H1 (cell line): ENCODE results near the gene GDPD4. TPM values are rescaled to one million over a fixed set of nuclear protein-coding genes. Genes with fewer than 3 reads are reported as not detected.

ENCODE experiments used
- CTCF ChIA-PET: fragments of 300-600 bp; sonication (Branson Sonifier 250); formaldehyde crosslinking; loops from one replicate; lab custom pipeline; 2021; ENCODE audit not compliant: partially characterized antibody; lab: Charles Lee
- POLR2A ChIA-PET: fragments of 300-600 bp; sonication (Branson Sonifier 250); formaldehyde crosslinking; loops from one replicate; lab custom pipeline; 2021; ENCODE audit warnings: inconsistent platforms; ENCODE audit not compliant: partially characterized antibody; lab: Charles Lee
- DNase-seq, 2 experiments: peaks; one replicate each; pipeline versions ENCODE4 v3.0.0 to v3.0.0-alpha.2; 2010 to 2022; ENCODE audit warnings: low spot score in 2 of 2, low read depth in 1 of 2, mixed read lengths in 1 of 2
- FAIRE-seq: peaks from 2 replicates; lab custom pipeline; 2011; peaks lifted over from hg19 to GRCh38; lab: Jason Lieb, UNC
- H2AFZ ChIP-seq: 2 replicates; pipeline ENCODE4 v1.8.1; 2012; ENCODE audit warnings: low read length, inconsistent platforms
- H2AK5ac ChIP-seq: 2 replicates; pipeline ENCODE4 v1.6.1; 2013; ENCODE audit warnings: low read depth, low read length
- H2BK120ac ChIP-seq: replicated peaks from 2 replicates; pipeline ENCODE3; 2013; ENCODE audit warnings: low read depth, low read length, inconsistent platforms
- H2BK12ac ChIP-seq: 2 replicates; pipeline ENCODE4 v1.6.1; 2013; ENCODE audit warnings: low read depth, low read length
- H2BK15ac ChIP-seq: 2 replicates; pipeline ENCODE4 v1.6.1; 2013; ENCODE audit warnings: low read length
- H2BK20ac ChIP-seq: 2 replicates; pipeline ENCODE4 v1.6.1; 2013; ENCODE audit warnings: low read length
- H2BK5ac ChIP-seq: 2 replicates; pipeline ENCODE4 v1.6.1; 2013; ENCODE audit warnings: low read depth, low read length
- H3K14ac ChIP-seq: 2 replicates; pipeline ENCODE4 v1.6.1; 2013; ENCODE audit warnings: inconsistent platforms; ENCODE audit not compliant: insufficient read length
- H3K18ac ChIP-seq: 2 replicates; pipeline ENCODE4 v1.6.1; 2013; ENCODE audit warnings: low read length; ENCODE audit errors: extremely low read depth
- H3K23ac ChIP-seq: 2 replicates; pipeline ENCODE4 v1.6.1; 2013; ENCODE audit warnings: inconsistent platforms; ENCODE audit not compliant: insufficient read length
- H3K23me2 ChIP-seq: 2 replicates; pipeline ENCODE4 v1.6.1; 2013; ENCODE audit warnings: low read depth, low read length
- H3K27ac ChIP-seq: 2 replicates; pipeline ENCODE4 v1.6.1; 2011; ENCODE audit warnings: low read depth, low read length, inconsistent platforms
- H3K27me3 ChIP-seq, 4 experiments: replicated peaks in 1 of 4; 1 replicate in 1 of 4; 2 replicates in 3 of 4; pipeline versions ENCODE4 v1.6.1 to v1.8.1; 2011 to 2013; ENCODE audit warnings: low read length in 3 of 4, mild to moderate bottlenecking in 3 of 4, inconsistent platforms in 2 of 4, mixed read lengths in 2 of 4, moderate library complexity in 1 of 4; ENCODE audit not compliant: control insufficient read depth in 3 of 4, insufficient read depth in 3 of 4; ENCODE audit errors: extremely low read depth in 1 of 4
- H3K36me3 ChIP-seq, 4 experiments: 2 replicates each; pipeline versions ENCODE4 v1.6.1 to v1.8.1; 2011 to 2013; ENCODE audit warnings: mild to moderate bottlenecking in 4 of 4, low read length in 3 of 4, moderate library complexity in 2 of 4, control low read depth in 1 of 4, inconsistent platforms in 1 of 4; ENCODE audit not compliant: insufficient read depth in 4 of 4, control insufficient read depth in 2 of 4
- H3K4ac ChIP-seq: replicated peaks from 2 replicates; pipeline ENCODE3; 2013; ENCODE audit warnings: low read length, low read depth, mixed read lengths, inconsistent platforms; ENCODE audit not compliant: insufficient read length
- H3K4me1 ChIP-seq, 4 experiments: replicated peaks in 1 of 4; 1 replicate in 1 of 4; 2 replicates in 3 of 4; pipeline versions ENCODE4 v1.6.1 to v1.8.1; 2011 to 2013; ENCODE audit warnings: low read length in 3 of 4, inconsistent platforms in 2 of 4, mixed read lengths in 1 of 4; ENCODE audit not compliant: insufficient read depth in 4 of 4, control insufficient read depth in 3 of 4
- H3K4me2 ChIP-seq, 2 experiments: 2 replicates each; pipeline versions ENCODE4 v1.6.1 to v1.8.1; 2011 to 2013; ENCODE audit warnings: low read depth in 2 of 2, low read length in 2 of 2, control low read depth in 1 of 2, inconsistent platforms in 1 of 2, mild to moderate bottlenecking in 1 of 2; ENCODE audit not compliant: insufficient read depth in 1 of 2
- H3K4me3 ChIP-seq, 4 experiments: fragments of 200-600, 300-600 bp in 1 of 4; sonication (generic), shearing (Covaris generic), sonication (Bioruptor Twin) in 1 of 4; 2 replicates each; pipeline versions ENCODE4 v1.5.1 to v1.8.1; 2011 to 2016; ENCODE audit warnings: low read length in 4 of 4, low read depth in 3 of 4, control low read depth in 2 of 4, inconsistent platforms in 2 of 4, mild to moderate bottlenecking in 2 of 4, mixed read lengths in 1 of 4, moderate library complexity in 1 of 4; ENCODE audit not compliant: insufficient read depth in 2 of 4; ENCODE audit errors: extremely low read depth in 1 of 4
- H3K56ac ChIP-seq: replicated peaks from 2 replicates; pipeline ENCODE3; 2013; ENCODE audit warnings: low read depth, mild to moderate bottlenecking, mixed read lengths, low read length, inconsistent platforms; ENCODE audit not compliant: insufficient read length
- H3K79me1 ChIP-seq: 2 replicates; pipeline ENCODE4 v1.6.1; 2013; ENCODE audit warnings: low read depth, low read length, control low read depth
- H3K79me2 ChIP-seq, 2 experiments: 2 replicates each; pipeline versions ENCODE4 v1.6.1 to v1.8.1; 2012 to 2013; ENCODE audit warnings: low read length in 2 of 2, mild to moderate bottlenecking in 2 of 2, inconsistent platforms in 1 of 2; ENCODE audit not compliant: insufficient read depth in 2 of 2, control insufficient read depth in 1 of 2
- H3K9ac ChIP-seq, 4 experiments: replicated peaks in 1 of 4; 1 replicate in 1 of 4; 2 replicates in 3 of 4; pipeline versions ENCODE4 v1.6.1 to v1.8.1; 2011 to 2013; ENCODE audit warnings: low read depth in 3 of 4, low read length in 3 of 4, control low read depth in 2 of 4, mild to moderate bottlenecking in 2 of 4, moderate library complexity in 2 of 4, inconsistent platforms in 1 of 4; ENCODE audit errors: extremely low read depth in 1 of 4
- H3K9me3 ChIP-seq, 2 experiments: 2 replicates each; pipeline versions ENCODE4 v1.6.1 to v1.8.1; 2012 to 2013; ENCODE audit warnings: mild to moderate bottlenecking in 2 of 2, moderate library complexity in 2 of 2, control low read depth in 1 of 2, inconsistent platforms in 1 of 2, low read depth in 1 of 2, low read length in 1 of 2, mixed read lengths in 1 of 2; ENCODE audit not compliant: insufficient read depth in 2 of 2
- H4K20me1 ChIP-seq, 2 experiments: replicated peaks in 1 of 2; 2 replicates each; pipeline versions ENCODE3 to v1.8.1; 2011 to 2013; ENCODE audit warnings: inconsistent platforms in 2 of 2, low read length in 2 of 2, mild to moderate bottlenecking in 1 of 2; ENCODE audit not compliant: insufficient read depth in 2 of 2, control insufficient read depth in 1 of 2
- H4K5ac ChIP-seq: 2 replicates; pipeline ENCODE4 v1.6.1; 2013; ENCODE audit warnings: low read length, low read depth, mixed read lengths, inconsistent platforms; ENCODE audit not compliant: insufficient read length
- H4K8ac ChIP-seq: 2 replicates; pipeline ENCODE4 v1.8.0; 2013; ENCODE audit warnings: mild to moderate bottlenecking, moderate library complexity, low read length, inconsistent platforms; ENCODE audit not compliant: insufficient read depth; ENCODE audit errors: extremely low read depth
- H4K91ac ChIP-seq: replicated peaks from 2 replicates; pipeline ENCODE3; 2013; ENCODE audit warnings: low read length, mixed read lengths, inconsistent platforms; ENCODE audit not compliant: insufficient read length
- ASH2L ChIP-seq: fragments of 200-600, 300-600 bp; sonication (generic); IDR thresholded peaks from one replicate; pipeline ENCODE4 v1.7.1; 2017; ENCODE audit warnings: low read length
- BCL11A ChIP-seq, 2 experiments: IDR thresholded peaks; one replicate each; pipeline ENCODE4 v1.6.1; 2011; ENCODE audit warnings: low read depth in 2 of 2, low read length in 2 of 2, mild to moderate bottlenecking in 2 of 2
- CHD1 ChIP-seq: IDR thresholded peaks from 2 replicates; pipeline ENCODE4 v1.6.1; 2012; ENCODE audit warnings: low read depth, low read length, improper control_type of control experiment
- CREB1 ChIP-seq: IDR thresholded peaks from 2 replicates; pipeline ENCODE4 v1.6.1; 2012; ENCODE audit warnings: inconsistent platforms
- CTCF ChIP-seq, 3 experiments: IDR thresholded peaks; 1 replicate in 2 of 3; 2 replicates in 1 of 3; pipeline versions ENCODE4 v1.5.1 to v1.6.1; 2011; ENCODE audit warnings: low read length in 3 of 3, mild to moderate bottlenecking in 3 of 3, inconsistent platforms in 2 of 3, low read depth in 1 of 3, moderate library complexity in 1 of 3; ENCODE audit not compliant: insufficient read depth in 1 of 3; ENCODE audit errors: control extremely low read depth in 1 of 3
- GTF2F1 ChIP-seq: IDR thresholded peaks from 2 replicates; pipeline ENCODE4 v1.6.1; 2012; ENCODE audit warnings: low read depth, low read length, improper control_type of control experiment, borderline replicate concordance
- POLR2A ChIP-seq, 2 experiments: IDR thresholded peaks; 1 replicate in 1 of 2; 2 replicates in 1 of 2; pipeline ENCODE4 v1.6.1; 2011; ENCODE audit warnings: low read depth in 2 of 2, low read length in 2 of 2, mild to moderate bottlenecking in 2 of 2; ENCODE audit errors: control extremely low read depth in 1 of 2
- RBBP5 ChIP-seq: IDR thresholded peaks from 2 replicates; pipeline ENCODE4 v1.7.1; 2012; ENCODE audit warnings: low read depth, mild to moderate bottlenecking, inconsistent platforms, low read length, moderate library complexity, borderline replicate concordance
- SIRT6 ChIP-seq: IDR thresholded peaks from one replicate; pipeline ENCODE4 v1.7.1; 2012; ENCODE audit warnings: low read length, inconsistent platforms
- SP4 ChIP-seq: IDR thresholded peaks from 2 replicates; pipeline ENCODE4 v1.6.1; 2012; ENCODE audit warnings: low read length, inconsistent platforms
- TAF1 ChIP-seq: IDR thresholded peaks from 2 replicates; pipeline ENCODE4 v1.6.1; 2011; ENCODE audit warnings: mild to moderate bottlenecking, low read depth, low read length
- WGBS, 2 experiments: shearing (Covaris generic) in 1 of 2; methylation state at CpG; one replicate each; pipeline versions ENCODE4 v1.1.6 to v1.1.7; 2013 to 2015; ENCODE audit warnings: low lambda C conversion rate in 2 of 2, mixed read lengths in 2 of 2, inconsistent platforms in 1 of 2, low coverage in 1 of 2, missing lambda C conversion rate in 1 of 2; ENCODE audit not compliant: insufficient replicate concordance in 2 of 2, insufficient coverage in 1 of 2, insufficient read length in 1 of 2; ENCODE audit errors: extremely low coverage in 1 of 2, missing lambda C conversion rate in 1 of 2; 5-methylcytosine and 5-hydroxymethylcytosine counted together
- polyA plus RNA-seq, 7 experiments: library from polyadenylated mRNA; depleted of rRNA in 3 of 7; stranded (reverse) in 5 of 7; unstranded in 2 of 7; fragments of >200 nt in 5 of 7; fragments of 200-250 nt in 2 of 7; gene quantifications; 1 replicate in 5 of 7; 2 replicates in 1 of 7; 4 replicates in 1 of 7; pipeline versions ENCODE4 v1.2.1 to v1.2.3, GENCODE V29; 2011 to 2013; ENCODE audit warnings: missing spikeins in 2 of 7, mixed read lengths in 2 of 7
- total RNA-seq: library from RNA; stranded (reverse); fragmentation: NEBNext Ultra II Directional; extraction: Animal tissue kit (Norgen Biotek cat#: 25700); gene quantifications from 2 replicates; pipeline ENCODE4 v1.2.1, GENCODE V29; 2021
- TF ChIP-seq, protein P1 (sequence below): IDR thresholded peaks from 2 replicates; pipeline ENCODE4 v1.6.1; 2012; ENCODE audit warnings: low read length, inconsistent platforms

GDPD4 gene
- total and polyA plus RNA-seq, 2 of the 8 experiments (the other 6 are each of a cell fraction or from before 2014, with no cell fraction given): not detected

GRCh38 chr11:77232242-77232641 lies 69.2 kb downstream of the GDPD4 start:
- H3K9me3 ChIP-seq: no peaks in the 10 kb centered on the region
- no peak overlapping the region for H3K9ac ChIP-seq
- no peaks in the 10 kb centered on the region for H3K36me3 ChIP-seq
- H3K18ac ChIP-seq: no peak overlapping the region
- no peak overlapping the region for H2BK12ac ChIP-seq
- H2AFZ ChIP-seq: no peak overlapping the region
- H3K4ac ChIP-seq: no peak overlapping the region
- ChIA-PET POLR2A (no interaction called here), CTCF (interaction anchor here (1.3 kb wide), 1 partner anchor 9 kb away, joined by 4 read pairs; no protein-coding TSS in a partner anchor)
- H3K79me1 ChIP-seq: no peaks in the 10 kb centered on the region
- no peak overlapping the region for H3K23ac ChIP-seq
- no peak for FAIRE-seq
- no peak overlapping the region for H2BK15ac ChIP-seq
- H2AK5ac ChIP-seq: no peak overlapping the region
- H2BK5ac ChIP-seq: no peak overlapping the region
- H3K79me2 ChIP-seq: no peaks in the 10 kb centered on the region
- H3K4me2 ChIP-seq: no peak overlapping the region
- H3K27ac ChIP-seq: no peak overlapping the region
- no peak for DNase-seq
- no peak overlapping the region for H2BK20ac ChIP-seq
- no peak overlapping the region for H3K4me3 ChIP-seq
- no peaks in the 10 kb centered on the region for H3K4me1 ChIP-seq
- H4K8ac ChIP-seq: no peak overlapping the region
- no peaks in the 10 kb centered on the region for H3K23me2 ChIP-seq
- H3K27me3 ChIP-seq: no peaks in the 10 kb centered on the region; a peak in 1 of 7 replicates
- no peaks in the 10 kb centered on the region for H4K20me1 ChIP-seq
- H4K91ac ChIP-seq: no peak overlapping the region
- H3K56ac ChIP-seq: no peak overlapping the region
- no peak overlapping the region for H4K5ac ChIP-seq
- H2BK120ac ChIP-seq: no peak overlapping the region
- no peak overlapping the region for H3K14ac ChIP-seq
- WGBS, 2 experiments: 93% methylated on average over 4 of the region's 4 CpGs; no CpG with 5 or more reads in 1 of the 2 experiments
- no peak for TF ChIP-seq RBBP5
- TF ChIP-seq CREB1: no peak
- no peak for TF ChIP-seq TAF1
- no peak for TF ChIP-seq GTF2F1
- TF ChIP-seq ASH2L: no peak
- no peak for TF ChIP-seq POLR2A (IDR thresholded peaks at IDR 0.05; ENCODE audit: control extremely low read depth in 1 of 2, low read depth in 2 of 2, low read length in 2 of 2)
- TF ChIP-seq BCL11A (IDR thresholded peaks at IDR 0.05; ENCODE audit: low read depth in 2 of 2, low read length in 2 of 2): no peak
- no peak for TF ChIP-seq SIRT6
- TF ChIP-seq CTCF (IDR thresholded peaks at IDR 0.05; ENCODE audit: control extremely low read depth in 1 of 3, insufficient read depth in 1 of 3, low read depth in 1 of 3, low read length in 3 of 3): no peak
- TF ChIP-seq SP4: no peak
- TF ChIP-seq, protein P1, sequence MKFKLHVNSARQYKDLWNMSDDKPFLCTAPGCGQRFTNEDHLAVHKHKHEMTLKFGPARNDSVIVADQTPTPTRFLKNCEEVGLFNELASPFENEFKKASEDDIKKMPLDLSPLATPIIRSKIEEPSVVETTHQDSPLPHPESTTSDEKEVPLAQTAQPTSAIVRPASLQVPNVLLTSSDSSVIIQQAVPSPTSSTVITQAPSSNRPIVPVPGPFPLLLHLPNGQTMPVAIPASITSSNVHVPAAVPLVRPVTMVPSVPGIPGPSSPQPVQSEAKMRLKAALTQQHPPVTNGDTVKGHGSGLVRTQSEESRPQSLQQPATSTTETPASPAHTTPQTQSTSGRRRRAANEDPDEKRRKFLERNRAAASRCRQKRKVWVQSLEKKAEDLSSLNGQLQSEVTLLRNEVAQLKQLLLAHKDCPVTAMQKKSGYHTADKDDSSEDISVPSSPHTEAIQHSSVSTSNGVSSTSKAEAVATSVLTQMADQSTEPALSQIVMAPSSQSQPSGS: no peak
- no peak for TF ChIP-seq CHD1
